WERI-Rb-1 (cell line): ENCODE measurements around the gene FGFR1OP2.

Experiments used
- DNase-seq: peaks from one replicate; pipeline ENCODE4 v3.0.0-alpha.2; 2020
- H3K27ac ChIP-seq: fragments of 250-450 bp; sonication (Bioruptor Pico); 2 replicates; pipeline ENCODE4 v1.5.1; 2020; ENCODE audit warnings: mild to moderate bottlenecking, moderate library complexity
- H3K27me3 ChIP-seq: fragments of 250-450 bp; sonication (Bioruptor Pico); 2 replicates; pipeline ENCODE4 v1.5.1; 2021; ENCODE audit warnings: mild to moderate bottlenecking, low read depth, moderate library complexity; ENCODE audit not compliant: insufficient read depth, severe bottlenecking
- H3K36me3 ChIP-seq: fragments of 250-450 bp; sonication (Bioruptor Pico); 2 replicates; pipeline ENCODE4 v1.5.1; 2020; ENCODE audit warnings: mild to moderate bottlenecking, moderate library complexity
- H3K4me3 ChIP-seq: 2 replicates; pipeline ENCODE4 v1.5.1; 2011; ENCODE audit warnings: low read depth, mild to moderate bottlenecking, control low read depth, low read length
- H3K9me3 ChIP-seq: fragments of 250-450 bp; sonication (Bioruptor Pico); 2 replicates; pipeline ENCODE4 v1.5.1; 2021; ENCODE audit warnings: mild to moderate bottlenecking, moderate library complexity; ENCODE audit not compliant: severe bottlenecking
- TF ChIP-seq, protein P1 (sequence below): IDR thresholded peaks from 2 replicates; pipeline ENCODE4 v1.5.1; 2011; ENCODE audit warnings: low read depth, mild to moderate bottlenecking, control low read depth, inconsistent platforms, low read length

Gene FGFR1OP2

DNA sequence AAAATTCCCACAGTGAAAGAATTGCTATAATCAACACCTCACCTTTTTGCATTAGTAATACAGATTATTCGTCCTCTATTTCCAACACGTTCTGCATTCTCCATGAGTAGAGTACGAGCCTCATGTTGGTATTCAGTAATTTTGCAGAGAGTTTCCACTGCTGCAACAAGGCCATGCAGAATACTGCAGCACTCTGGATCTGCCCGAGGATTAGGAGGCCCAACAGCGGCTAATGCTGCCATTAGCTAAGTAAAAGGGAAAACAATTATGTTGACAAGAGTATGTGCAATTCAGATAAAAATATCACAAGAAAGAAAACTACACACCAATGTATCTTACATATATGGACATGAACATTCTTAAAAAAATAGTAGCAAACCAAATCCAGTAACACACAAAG is 9.6 kb upstream of the FGFR1OP2 start:
- Histone ChIP-seq H3K4me3 (no peak overlapping the region; the same call in 1 of the 2 replicates), H3K27me3 (no peaks in the 10 kb centered on the region), H3K9me3 (no peaks in the 10 kb centered on the region), H3K36me3 (peaks cover 37% of the 10 kb centered on the region), H3K27ac (peak overlapping the region; percentile 35; the same call in 1 of the 2 replicates)
- DNase-seq, result peak; percentile 61
- TF ChIP-seq, protein P1, sequence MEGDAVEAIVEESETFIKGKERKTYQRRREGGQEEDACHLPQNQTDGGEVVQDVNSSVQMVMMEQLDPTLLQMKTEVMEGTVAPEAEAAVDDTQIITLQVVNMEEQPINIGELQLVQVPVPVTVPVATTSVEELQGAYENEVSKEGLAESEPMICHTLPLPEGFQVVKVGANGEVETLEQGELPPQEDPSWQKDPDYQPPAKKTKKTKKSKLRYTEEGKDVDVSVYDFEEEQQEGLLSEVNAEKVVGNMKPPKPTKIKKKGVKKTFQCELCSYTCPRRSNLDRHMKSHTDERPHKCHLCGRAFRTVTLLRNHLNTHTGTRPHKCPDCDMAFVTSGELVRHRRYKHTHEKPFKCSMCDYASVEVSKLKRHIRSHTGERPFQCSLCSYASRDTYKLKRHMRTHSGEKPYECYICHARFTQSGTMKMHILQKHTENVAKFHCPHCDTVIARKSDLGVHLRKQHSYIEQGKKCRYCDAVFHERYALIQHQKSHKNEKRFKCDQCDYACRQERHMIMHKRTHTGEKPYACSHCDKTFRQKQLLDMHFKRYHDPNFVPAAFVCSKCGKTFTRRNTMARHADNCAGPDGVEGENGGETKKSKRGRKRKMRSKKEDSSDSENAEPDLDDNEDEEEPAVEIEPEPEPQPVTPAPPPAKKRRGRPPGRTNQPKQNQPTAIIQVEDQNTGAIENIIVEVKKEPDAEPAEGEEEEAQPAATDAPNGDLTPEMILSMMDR, result no peak

DNA sequence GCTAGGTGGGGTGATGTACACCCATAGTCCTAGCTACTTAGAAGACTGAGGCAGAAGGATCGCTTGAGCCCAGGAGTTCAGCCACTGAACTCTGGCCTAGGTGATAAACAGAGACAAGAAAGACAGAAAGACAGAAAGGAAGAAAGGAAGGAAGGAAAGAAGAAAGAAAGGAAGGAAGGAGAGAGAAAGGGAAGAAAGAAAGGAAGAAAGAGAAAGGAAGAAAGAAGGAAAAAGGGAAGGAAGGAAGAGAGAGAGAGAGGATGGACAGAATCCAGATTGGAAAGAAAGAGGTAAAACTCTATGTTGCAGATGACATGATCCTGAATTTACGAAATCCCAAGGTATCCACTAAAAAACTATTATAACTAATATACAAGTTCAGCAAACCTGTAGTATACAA is 8.7 kb upstream of the FGFR1OP2 start:
- no peaks in the 10 kb centered on the region for H3K27me3 ChIP-seq
- no peak for DNase-seq
- peaks cover 37% of the 10 kb centered on the region for H3K36me3 ChIP-seq
- H3K4me3 ChIP-seq, result no peak overlapping the region
- TF ChIP-seq, protein P1, result no peak
- no peak overlapping the region for H3K27ac ChIP-seq
- H3K9me3 ChIP-seq, result no peaks in the 10 kb centered on the region

DNA sequence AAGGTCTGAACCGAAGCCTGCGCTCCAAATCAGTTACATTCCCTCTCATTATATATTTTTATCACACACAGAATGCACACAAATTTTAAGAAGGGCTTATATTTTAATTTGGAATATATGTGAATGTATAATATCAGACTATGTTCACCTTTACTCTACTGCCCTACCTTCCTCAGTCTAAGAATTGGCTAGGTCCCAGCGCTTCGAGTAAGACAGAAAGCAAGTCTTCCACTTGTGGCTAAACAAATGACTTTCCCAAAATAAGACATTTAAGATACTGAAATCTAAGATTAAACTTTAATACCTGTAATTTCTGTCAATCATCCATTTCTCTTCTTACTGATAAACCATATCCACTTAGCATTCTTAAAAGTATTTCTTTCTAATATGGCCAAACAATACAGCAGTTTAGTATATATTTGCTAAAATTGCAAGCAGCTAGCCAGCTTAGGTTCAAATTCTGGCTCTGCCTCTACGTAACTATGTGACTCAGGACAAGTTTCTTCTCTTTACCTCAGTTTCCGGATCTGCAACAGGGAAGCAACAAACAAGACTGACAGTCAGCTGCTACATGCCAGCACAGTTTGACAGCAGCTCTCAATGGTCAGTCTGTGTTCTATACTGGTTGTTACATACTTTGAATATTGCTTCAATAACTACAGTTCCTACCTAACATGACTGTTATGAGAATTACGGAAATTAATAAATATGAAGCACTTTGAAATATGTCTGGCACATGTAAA is 2.5 kb upstream of the FGFR1OP2 start:
- H3K36me3 ChIP-seq, result peaks cover 10% of the 10 kb centered on the region
- H3K27ac ChIP-seq, result no peak overlapping the region
- H3K4me3 ChIP-seq, result no peak overlapping the region
- no peak for DNase-seq
- no peaks in the 10 kb centered on the region for H3K27me3 ChIP-seq
- H3K9me3 ChIP-seq, result no peaks in the 10 kb centered on the region
- TF ChIP-seq, protein P1, result no peak

DNA sequence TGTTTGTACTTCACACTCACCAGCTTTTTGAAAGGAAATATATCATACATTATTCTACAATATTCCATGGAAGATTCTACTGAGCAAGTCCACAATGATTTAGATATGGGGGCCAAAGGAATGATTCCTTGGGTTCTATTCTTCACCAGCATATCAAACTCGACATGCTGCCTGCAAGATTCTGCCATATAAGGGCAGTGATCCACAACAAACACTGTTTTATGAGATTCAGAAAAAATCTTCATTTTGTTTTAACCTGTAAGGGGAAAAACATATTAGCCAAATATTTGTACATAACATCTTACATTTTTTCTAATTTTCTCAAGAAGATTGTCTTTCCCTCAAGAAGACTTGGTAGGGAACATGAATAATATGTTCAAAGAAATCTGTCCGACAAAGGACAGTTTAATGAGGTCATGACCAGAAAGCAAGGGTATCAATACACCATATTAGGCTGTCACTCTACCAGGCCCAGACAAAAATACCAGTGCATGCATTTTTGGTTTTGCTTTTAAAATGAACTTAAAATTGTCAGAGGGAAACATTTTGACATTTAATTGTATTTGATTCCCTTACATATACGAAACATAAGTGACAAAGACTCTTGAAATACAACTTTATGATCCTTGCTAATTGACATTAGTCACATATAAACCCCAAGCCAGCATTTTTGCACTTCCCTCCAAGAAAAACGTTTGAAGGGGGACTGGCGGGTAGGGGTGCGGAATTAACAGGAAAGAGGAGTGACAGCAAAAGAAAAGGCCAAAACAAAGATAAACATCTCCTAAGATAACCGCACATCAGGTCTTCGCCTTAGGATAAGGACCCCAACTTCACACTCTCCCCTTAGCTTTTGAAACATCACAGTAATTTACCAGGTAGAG is 1.5 kb upstream of the FGFR1OP2 start:
- Histone ChIP-seq H3K36me3 (peaks cover 4% of the 10 kb centered on the region; the same call in 1 of the 2 replicates), H3K9me3 (no peaks in the 10 kb centered on the region), H3K4me3 (peak overlapping the region; percentile 78), H3K27ac (no peak overlapping the region), H3K27me3 (no peaks in the 10 kb centered on the region)
- TF ChIP-seq, protein P1, result no peak
- DNase-seq, result no peak

DNA sequence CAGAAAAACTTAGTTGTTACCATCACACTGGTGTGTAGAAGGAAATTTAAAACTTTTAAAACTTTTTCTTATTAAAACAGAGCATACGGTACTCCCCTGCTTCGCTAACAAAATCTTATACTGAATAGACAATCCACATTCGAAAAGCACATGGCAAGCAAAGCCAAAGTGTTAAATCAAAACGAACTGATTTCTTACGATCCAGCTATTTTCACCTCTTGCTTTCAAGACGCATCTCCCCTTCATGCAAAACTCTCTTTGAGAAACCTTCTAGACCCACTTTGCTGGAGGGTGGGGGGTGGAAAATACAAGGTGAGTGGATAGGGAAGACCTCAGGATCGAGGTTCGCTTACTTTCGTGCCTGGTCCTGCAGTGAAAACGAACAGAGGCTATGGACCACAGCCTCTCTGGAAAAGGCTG is 817 bp upstream of the FGFR1OP2 start:
- TF ChIP-seq, protein P1, result no peak
- peaks cover 4% of the 10 kb centered on the region; the same call in 1 of the 2 replicates for H3K36me3 ChIP-seq
- no peaks in the 10 kb centered on the region for H3K27me3 ChIP-seq
- no peak for DNase-seq
- no peaks in the 10 kb centered on the region for H3K9me3 ChIP-seq
- H3K27ac ChIP-seq, result peak overlapping the region; percentile 97
- H3K4me3 ChIP-seq, result peak overlapping the region; percentile 78
